ENCODE results near the gene HLA-DPA1.

- TF ChIP-seq CTCF (conservative IDR thresholded peaks at IDR 0.05) (no peak), ZFX (IDR thresholded peaks at IDR 0.05) (no peak)
Observed at GRCh38 chr6:33093855-33094254, 20.4 kb upstream of the HLA-DPA1 start.
